ENCODE measurements around the gene MX1. TPM values are rescaled to one million over a fixed set of nuclear protein-coding genes. Genes with fewer than 3 reads are reported as not detected.

The MX1 gene
- total and polyA plus RNA-seq, 4 experiments from 2014 or later: 47.8 to 80.6 (median 74.5) TPM

- no peaks in the 10 kb centered on the region for H3K36me3 Mint-ChIP-seq
- intact Hi-C loops (cut with micrococcal nuclease): no loop called here
- peak overlapping the region in 1 of 7 donors; percentile 25 for H3K27ac Mint-ChIP-seq
- Histone ChIP-seq H3K27me3 (ENCODE audit: insufficient read depth, low read length) (no peaks in the 10 kb centered on the region), H3K4me1 (ENCODE audit: insufficient read depth, low read length) (no peaks in the 10 kb centered on the region), H3K27ac (ENCODE audit: low read depth, low read length) (no peak overlapping the region), H3K9me3 (ENCODE audit: control insufficient read depth in 1 of 2, low read length in 2 of 2) (no peaks in the 10 kb centered on the region), H3K4me3 (ENCODE audit: low read length in 2 of 2) (no peak overlapping the region), H3K36me3 (ENCODE audit: insufficient read depth, low read length) (no peaks in the 10 kb centered on the region)
- H3K4me1 Mint-ChIP-seq: no peaks in the 10 kb centered on the region
- ChIA-PET POLR2A (ENCODE audit: partially characterized antibody) (no interaction called here), CTCF (ENCODE audit: partially characterized antibody) (no interaction called here)
- H3K27me3 Mint-ChIP-seq: peaks cover 11 to 14% of the 10 kb centered on the region in 2 donors
- no peak overlapping the region for H3K4me3 Mint-ChIP-seq
- DNase-seq: no peak
- no peaks in the 10 kb centered on the region for H3K9me3 Mint-ChIP-seq
These were observed 68.2 kb downstream of the MX1 start for GRCh38 chr21:41494242-41494641.

DNA sequence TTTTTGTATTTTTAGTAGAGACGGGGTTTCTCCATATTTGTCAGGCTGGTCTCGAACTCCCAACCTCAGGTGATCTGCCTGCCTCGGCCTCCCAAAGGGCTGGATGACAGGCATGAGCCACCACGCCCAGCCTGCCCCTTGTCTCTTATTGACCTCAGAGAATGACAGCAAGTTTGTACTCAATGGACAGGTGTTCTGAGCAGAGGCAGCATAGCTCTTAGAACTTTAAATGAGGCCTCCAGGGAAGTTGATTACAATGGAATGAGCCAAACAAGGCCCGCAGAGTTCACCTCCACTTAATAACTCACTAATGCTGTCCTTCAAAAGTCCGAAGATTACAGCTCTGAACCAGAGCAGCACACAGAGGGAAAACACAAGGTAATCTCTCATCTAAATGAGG lies 71.0 kb downstream of the MX1 start:
- H3K27ac ChIP-seq (ENCODE audit: low read depth, low read length): no peak overlapping the region
- H3K27me3 ChIP-seq (ENCODE audit: insufficient read depth, low read length): no peaks in the 10 kb centered on the region
- no peak for DNase-seq
- intact Hi-C loops (cut with micrococcal nuclease): no loop called here
- Mint-ChIP-seq H3K36me3 (no peaks in the 10 kb centered on the region), H3K4me3 (no peak overlapping the region), H3K9me3 (no peaks in the 10 kb centered on the region), H3K27me3 (peaks cover 8 to 23% of the 10 kb centered on the region in 2 donors), H3K27ac (no peak overlapping the region), H3K4me1 (no peaks in the 10 kb centered on the region)
- POLR2A ChIA-PET (ENCODE audit: partially characterized antibody): no interaction called here
- H3K36me3 ChIP-seq (ENCODE audit: insufficient read depth, low read length): no peaks in the 10 kb centered on the region
- H3K4me3 ChIP-seq (ENCODE audit: low read length in 2 of 2): no peak overlapping the region
- no peaks in the 10 kb centered on the region for H3K9me3 ChIP-seq (ENCODE audit: control insufficient read depth in 1 of 2, low read length in 2 of 2)
- H3K4me1 ChIP-seq (ENCODE audit: insufficient read depth, low read length): no peaks in the 10 kb centered on the region
- CTCF ChIA-PET (ENCODE audit: partially characterized antibody): no interaction called here

GRCh38 chr21:41497788-41498187 lies 71.7 kb downstream of the MX1 start:
- Histone ChIP-seq H3K9me3 (ENCODE audit: control insufficient read depth in 1 of 2, low read length in 2 of 2) (no peaks in the 10 kb centered on the region), H3K27me3 (ENCODE audit: insufficient read depth, low read length) (no peaks in the 10 kb centered on the region), H3K36me3 (ENCODE audit: insufficient read depth, low read length) (no peaks in the 10 kb centered on the region), H3K27ac (ENCODE audit: low read depth, low read length) (no peak overlapping the region), H3K4me3 (ENCODE audit: low read length in 2 of 2) (no peak overlapping the region), H3K4me1 (ENCODE audit: insufficient read depth, low read length) (no peaks in the 10 kb centered on the region)
- no peaks in the 10 kb centered on the region for H3K4me1 Mint-ChIP-seq
- intact Hi-C loops (cut with micrococcal nuclease): no loop called here
- H3K27me3 Mint-ChIP-seq: peaks cover 10 to 23% of the 10 kb centered on the region in 2 donors
- DNase-seq: no peak
- no peaks in the 10 kb centered on the region for H3K36me3 Mint-ChIP-seq
- no peak overlapping the region for H3K27ac Mint-ChIP-seq
- POLR2A ChIA-PET (ENCODE audit: partially characterized antibody): no interaction called here
- CTCF ChIA-PET (ENCODE audit: partially characterized antibody): no interaction called here
- no peaks in the 10 kb centered on the region for H3K9me3 Mint-ChIP-seq
- no peak overlapping the region for H3K4me3 Mint-ChIP-seq

- peaks cover 0 to 6% (median 5%) of the 10 kb centered on the region in 4 donors for H3K4me1 Mint-ChIP-seq
- intact Hi-C loops (cut with micrococcal nuclease): no loop called here
- H3K4me3 Mint-ChIP-seq: no peak overlapping the region
- H3K27ac ChIP-seq (ENCODE audit: low read depth, low read length): no peak overlapping the region
- peaks cover 16 to 26% of the 10 kb centered on the region in 2 donors for H3K27me3 Mint-ChIP-seq
- CTCF ChIA-PET (ENCODE audit: partially characterized antibody): no interaction called here
- no peaks in the 10 kb centered on the region for H3K27me3 ChIP-seq (ENCODE audit: insufficient read depth, low read length)
- no peaks in the 10 kb centered on the region for H3K36me3 Mint-ChIP-seq
- POLR2A ChIA-PET (ENCODE audit: partially characterized antibody): no interaction called here
- DNase-seq: no peak
- H3K36me3 ChIP-seq (ENCODE audit: insufficient read depth, low read length): no peaks in the 10 kb centered on the region
- no peaks in the 10 kb centered on the region for H3K9me3 ChIP-seq (ENCODE audit: control insufficient read depth in 1 of 2, low read length in 2 of 2)
- H3K4me3 ChIP-seq (ENCODE audit: low read length in 2 of 2): no peak overlapping the region
- no peaks in the 10 kb centered on the region for H3K4me1 ChIP-seq (ENCODE audit: insufficient read depth, low read length)
- no peaks in the 10 kb centered on the region for H3K9me3 Mint-ChIP-seq
- H3K27ac Mint-ChIP-seq: no peak overlapping the region
These were observed 73.9 kb downstream of the MX1 start for GRCh38 chr21:41499920-41500319.

DNA sequence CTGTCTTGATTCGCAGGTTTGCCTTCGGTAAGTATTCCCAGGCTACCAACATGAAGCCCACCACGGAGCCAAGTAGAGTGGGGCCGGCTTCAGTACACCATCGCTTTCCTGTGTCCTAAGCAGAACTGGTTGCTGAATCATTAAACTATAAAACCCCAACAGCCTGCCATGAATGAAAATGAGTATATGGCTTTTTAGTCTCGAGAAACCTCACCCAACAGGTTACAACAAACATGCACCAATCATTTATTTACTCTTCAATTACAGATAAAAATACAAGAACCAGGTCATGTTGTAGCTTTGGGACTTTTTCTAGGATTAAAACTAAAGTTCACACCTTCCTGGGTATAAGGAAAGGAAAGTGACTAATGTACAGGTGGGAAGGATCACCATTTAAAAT lies 74.3 kb downstream of the MX1 start:
- no peak for DNase-seq
- H3K27ac Mint-ChIP-seq: no peak overlapping the region
- Histone ChIP-seq H3K36me3 (ENCODE audit: insufficient read depth, low read length) (no peaks in the 10 kb centered on the region), H3K4me1 (ENCODE audit: insufficient read depth, low read length) (no peaks in the 10 kb centered on the region), H3K4me3 (ENCODE audit: low read length in 2 of 2) (no peak overlapping the region), H3K27ac (ENCODE audit: low read depth, low read length) (no peak overlapping the region), H3K9me3 (ENCODE audit: control insufficient read depth in 1 of 2, low read length in 2 of 2) (no peaks in the 10 kb centered on the region), H3K27me3 (ENCODE audit: insufficient read depth, low read length) (no peaks in the 10 kb centered on the region)
- no peak overlapping the region for H3K4me3 Mint-ChIP-seq
- ChIA-PET POLR2A (ENCODE audit: partially characterized antibody) (no interaction called here), CTCF (ENCODE audit: partially characterized antibody) (no interaction called here)
- H3K9me3 Mint-ChIP-seq: no peaks in the 10 kb centered on the region
- no peaks in the 10 kb centered on the region for H3K36me3 Mint-ChIP-seq
- H3K4me1 Mint-ChIP-seq: peaks cover 0 to 6% (median 5%) of the 10 kb centered on the region in 4 donors
- H3K27me3 Mint-ChIP-seq: peaks cover 16 to 26% of the 10 kb centered on the region in 2 donors
- intact Hi-C loops (cut with micrococcal nuclease): no loop called here

DNA sequence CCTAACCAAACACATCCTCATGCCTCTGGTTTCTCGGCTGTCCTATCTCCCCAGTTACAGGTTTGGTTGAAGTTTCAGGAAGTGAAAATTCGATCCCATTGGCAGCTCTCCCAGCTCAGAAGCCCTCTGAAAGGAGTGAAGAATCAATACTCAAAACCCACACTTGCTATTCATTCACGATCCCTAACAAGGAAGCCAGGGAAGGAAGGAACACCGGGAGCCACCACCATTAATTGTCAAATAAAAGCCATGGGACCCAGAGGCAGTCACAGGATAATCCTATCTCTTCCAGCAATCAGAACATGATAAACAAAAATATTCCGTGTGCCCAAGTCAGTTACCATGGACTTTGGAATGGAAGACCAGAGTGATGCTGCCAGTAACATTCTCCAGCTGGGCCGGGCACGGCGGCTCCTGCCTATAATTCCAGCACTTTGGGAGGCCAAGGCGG lies 74.9 kb downstream of the MX1 start:
- peaks cover 3% of the 10 kb centered on the region for H3K27me3 ChIP-seq (ENCODE audit: insufficient read depth, low read length)
- H3K4me3 ChIP-seq (ENCODE audit: low read length in 2 of 2): no peak overlapping the region
- no peaks in the 10 kb centered on the region for H3K36me3 ChIP-seq (ENCODE audit: insufficient read depth, low read length)
- CTCF ChIA-PET (ENCODE audit: partially characterized antibody): no interaction called here
- DNase-seq: no peak
- Mint-ChIP-seq H3K27me3 (peaks cover 20 to 29% of the 10 kb centered on the region in 2 donors), H3K36me3 (no peaks in the 10 kb centered on the region), H3K4me1 (peaks cover 0 to 6% (median 5%) of the 10 kb centered on the region in 4 donors), H3K9me3 (no peaks in the 10 kb centered on the region), H3K4me3 (no peak overlapping the region), H3K27ac (no peak overlapping the region)
- H3K9me3 ChIP-seq (ENCODE audit: control insufficient read depth in 1 of 2, low read length in 2 of 2): no peaks in the 10 kb centered on the region
- H3K27ac ChIP-seq (ENCODE audit: low read depth, low read length): no peak overlapping the region
- POLR2A ChIA-PET (ENCODE audit: partially characterized antibody): no interaction called here
- intact Hi-C loops (cut with micrococcal nuclease): no loop called here
- no peaks in the 10 kb centered on the region for H3K4me1 ChIP-seq (ENCODE audit: insufficient read depth, low read length)

DNA sequence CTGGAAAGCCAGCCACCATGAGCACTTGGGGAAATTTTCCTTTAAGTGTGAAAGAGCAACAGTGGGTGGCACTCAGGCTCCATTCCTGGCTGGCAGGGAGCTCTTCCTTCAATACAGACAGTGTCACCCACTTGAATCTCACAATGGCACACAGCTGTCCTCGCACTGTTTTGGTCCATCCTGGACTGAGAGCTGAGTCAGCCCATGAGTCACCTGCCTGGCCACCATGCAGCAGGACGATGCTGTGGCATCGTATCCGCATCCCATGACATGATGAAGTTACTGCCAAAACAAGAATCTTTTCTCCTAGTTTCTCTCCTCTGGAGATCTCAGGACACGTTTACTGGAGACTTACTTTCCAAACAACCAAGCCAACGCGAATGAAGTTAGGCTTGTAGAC lies 75.9 kb downstream of the MX1 start:
- H3K9me3 Mint-ChIP-seq: no peaks in the 10 kb centered on the region
- Histone ChIP-seq H3K27me3 (ENCODE audit: insufficient read depth, low read length) (peaks cover 9% of the 10 kb centered on the region), H3K9me3 (ENCODE audit: control insufficient read depth in 1 of 2, low read length in 2 of 2) (no peaks in the 10 kb centered on the region), H3K36me3 (ENCODE audit: insufficient read depth, low read length) (no peaks in the 10 kb centered on the region), H3K27ac (ENCODE audit: low read depth, low read length) (no peak overlapping the region), H3K4me1 (ENCODE audit: insufficient read depth, low read length) (no peaks in the 10 kb centered on the region), H3K4me3 (ENCODE audit: low read length in 2 of 2) (no peak overlapping the region)
- H3K27ac Mint-ChIP-seq: no peak overlapping the region
- no peak overlapping the region for H3K4me3 Mint-ChIP-seq
- H3K27me3 Mint-ChIP-seq: peaks cover 27 to 32% of the 10 kb centered on the region in 2 donors
- H3K4me1 Mint-ChIP-seq: peaks cover 0 to 6% (median 5%) of the 10 kb centered on the region in 4 donors
- ChIA-PET POLR2A (ENCODE audit: partially characterized antibody) (no interaction called here), CTCF (ENCODE audit: partially characterized antibody) (no interaction called here)
- H3K36me3 Mint-ChIP-seq: no peaks in the 10 kb centered on the region
- intact Hi-C loops (cut with micrococcal nuclease): no loop called here
- DNase-seq: no peak

- Mint-ChIP-seq H3K27me3 (peaks cover 27 to 34% of the 10 kb centered on the region in 2 donors), H3K4me3 (no peak overlapping the region), H3K36me3 (no peaks in the 10 kb centered on the region), H3K27ac (peak overlapping the region in 1 of 7 donors; percentile 9), H3K9me3 (no peaks in the 10 kb centered on the region), H3K4me1 (peaks cover 0 to 6% (median 5%) of the 10 kb centered on the region in 4 donors)
- Histone ChIP-seq H3K27me3 (ENCODE audit: insufficient read depth, low read length) (peaks cover 10% of the 10 kb centered on the region), H3K4me3 (ENCODE audit: low read length in 2 of 2) (no peak overlapping the region), H3K36me3 (ENCODE audit: insufficient read depth, low read length) (no peaks in the 10 kb centered on the region), H3K27ac (ENCODE audit: low read depth, low read length) (no peak overlapping the region), H3K4me1 (ENCODE audit: insufficient read depth, low read length) (no peaks in the 10 kb centered on the region), H3K9me3 (ENCODE audit: control insufficient read depth in 1 of 2, low read length in 2 of 2) (no peaks in the 10 kb centered on the region)
- ChIA-PET CTCF (ENCODE audit: partially characterized antibody) (no interaction called here), POLR2A (ENCODE audit: partially characterized antibody) (no interaction called here)
- intact Hi-C loops (cut with micrococcal nuclease): no loop called here
- no peak for DNase-seq
These were observed 77.3 kb downstream of the MX1 start for GRCh38 chr21:41503331-41503730.
